Measurements from ENCODE around the gene IQSEC2. TPM values are rescaled to one million over a fixed set of nuclear protein-coding genes. Genes with fewer than 3 reads are reported as not detected.

Gene IQSEC2
- total RNA-seq, 1 experiment from 2014 or later: 20.7 TPM

DNA sequence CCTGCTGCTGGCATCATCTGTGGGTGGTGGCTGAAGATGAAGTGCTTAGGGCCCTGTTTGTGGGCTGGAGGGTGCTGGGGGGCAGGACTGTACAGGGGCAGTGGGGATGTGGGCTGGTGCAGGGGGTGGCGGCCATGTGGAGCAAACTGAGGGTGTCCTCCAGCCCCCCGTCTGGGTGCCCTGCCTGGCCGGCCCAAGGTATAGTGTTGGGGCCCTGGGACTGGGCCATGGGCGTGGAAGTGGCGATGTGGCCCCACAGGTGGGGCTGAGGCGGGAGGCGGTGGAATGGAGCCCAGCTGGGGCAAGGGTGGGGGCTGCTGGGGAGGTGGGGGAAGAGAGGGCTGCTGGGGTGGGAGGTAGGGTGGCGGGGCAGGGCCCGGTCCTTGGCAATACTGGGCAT lies 46.9 kb downstream of the IQSEC2 start:
- Histone ChIP-seq H3K4me2 (ENCODE audit: low read length) (no peak overlapping the region), H2AFZ (ENCODE audit: low read depth, low read length, poor library complexity, severe bottlenecking) (no peak overlapping the region), H3K9me3 (ENCODE audit: control insufficient read depth in 1 of 2, insufficient read depth in 1 of 2, low read depth in 1 of 2, low read length in 2 of 2) (no peaks in the 10 kb centered on the region), H3K4me3 (replicated peaks in 1 of 2; ENCODE audit: low read depth in 1 of 2, low read length in 2 of 2) (no peak overlapping the region), H3K27me3 (ENCODE audit: insufficient read depth, low read length) (no peaks in the 10 kb centered on the region), H3K9ac (ENCODE audit: low read length) (no peak overlapping the region), H3K36me3 (ENCODE audit: control insufficient read depth in 1 of 2, insufficient read depth in 2 of 2, low read length in 2 of 2) (no peaks in the 10 kb centered on the region), H3K9me2 (ENCODE audit: insufficient read depth) (no peaks in the 10 kb centered on the region), H3K27ac (ENCODE audit: low read depth, low read length) (no peak overlapping the region), H3K79me2 (ENCODE audit: insufficient read depth, low read length) (no peaks in the 10 kb centered on the region), H3K4me1 (ENCODE audit: control insufficient read depth in 1 of 2, insufficient read depth in 2 of 2, low read length in 2 of 2) (no peaks in the 10 kb centered on the region), H4K20me1 (ENCODE audit: insufficient read depth) (no peaks in the 10 kb centered on the region)
- ATAC-seq: no peak
- ChIA-PET POLR2A (no interaction called here), RAD21 (ENCODE audit: low non-redundant PET in 1 of 2, low total read pairs in 2 of 2, uncharacterized antibody in 2 of 2, unreplicated experiment in 2 of 2) (no interaction called here), CTCF (no interaction called here)
- intact Hi-C loops (cut with micrococcal nuclease): no loop called here
- no peak for DNase-seq (ENCODE audit: low read depth, low spot score)
- TF ChIP-seq EZH2 (IDR thresholded peaks at IDR 0.05) (no peak), POLR2AphosphoS5 (IDR thresholded peaks at IDR 0.05; ENCODE audit: low read depth, low read length) (no peak), FOSL1 (IDR thresholded peaks at IDR 0.05; ENCODE audit: low read depth) (no peak), EZH2phosphoT487 (IDR thresholded peaks at IDR 0.05; ENCODE audit: borderline replicate concordance) (no peak)
- TF ChIP-seq, protein P1, sequence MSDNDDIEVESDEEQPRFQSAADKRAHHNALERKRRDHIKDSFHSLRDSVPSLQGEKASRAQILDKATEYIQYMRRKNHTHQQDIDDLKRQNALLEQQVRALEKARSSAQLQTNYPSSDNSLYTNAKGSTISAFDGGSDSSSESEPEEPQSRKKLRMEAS (IDR thresholded peaks at IDR 0.05): no peak
- BruUV-seq (replicated peaks): no TSS peak

DNA sequence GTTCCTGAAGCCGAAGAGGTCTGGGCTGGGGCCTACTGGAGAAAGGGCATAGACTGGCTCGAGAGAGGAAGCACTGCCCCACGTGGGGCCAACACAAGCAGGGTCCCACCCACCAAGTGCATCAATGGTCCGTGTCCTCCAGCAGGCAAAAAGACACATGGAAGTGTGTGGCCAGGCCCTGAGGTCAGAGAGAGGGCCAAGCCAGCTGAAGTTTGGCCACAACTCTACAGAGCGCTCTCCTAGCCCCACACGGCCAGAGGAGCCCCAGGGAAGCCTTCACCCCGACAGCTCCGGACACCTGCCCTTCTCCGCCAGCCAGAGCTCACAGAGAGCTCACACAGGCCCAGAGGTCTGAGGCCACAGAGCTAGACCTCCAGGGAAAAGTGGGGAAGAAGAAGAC lies 47.8 kb downstream of the IQSEC2 start:
- Histone ChIP-seq H2AFZ (ENCODE audit: low read depth, low read length, poor library complexity, severe bottlenecking) (no peak overlapping the region), H3K9me3 (ENCODE audit: control insufficient read depth in 1 of 2, insufficient read depth in 1 of 2, low read depth in 1 of 2, low read length in 2 of 2) (no peaks in the 10 kb centered on the region), H3K4me1 (ENCODE audit: control insufficient read depth in 1 of 2, insufficient read depth in 2 of 2, low read length in 2 of 2) (no peaks in the 10 kb centered on the region), H3K27me3 (ENCODE audit: insufficient read depth, low read length) (no peaks in the 10 kb centered on the region), H3K79me2 (ENCODE audit: insufficient read depth, low read length) (no peaks in the 10 kb centered on the region), H3K36me3 (ENCODE audit: control insufficient read depth in 1 of 2, insufficient read depth in 2 of 2, low read length in 2 of 2) (no peaks in the 10 kb centered on the region), H3K27ac (ENCODE audit: low read depth, low read length) (no peak overlapping the region), H3K4me3 (replicated peaks in 1 of 2; ENCODE audit: low read depth in 1 of 2, low read length in 2 of 2) (no peak overlapping the region), H4K20me1 (ENCODE audit: insufficient read depth) (no peaks in the 10 kb centered on the region), H3K9ac (ENCODE audit: low read length) (no peak overlapping the region), H3K9me2 (ENCODE audit: insufficient read depth) (no peaks in the 10 kb centered on the region), H3K4me2 (ENCODE audit: low read length) (no peak overlapping the region)
- ChIA-PET CTCF (no interaction called here), RAD21 (ENCODE audit: low non-redundant PET in 1 of 2, low total read pairs in 2 of 2, uncharacterized antibody in 2 of 2, unreplicated experiment in 2 of 2) (no interaction called here), POLR2A (no interaction called here)
- ATAC-seq: no peak
- BruUV-seq (replicated peaks): TSS peak; percentile 44
- intact Hi-C loops (cut with micrococcal nuclease): no loop called here
- no peak for TF ChIP-seq EZH2phosphoT487 (IDR thresholded peaks at IDR 0.05; ENCODE audit: borderline replicate concordance)
- TF ChIP-seq SRF (IDR thresholded peaks at IDR 0.05; ENCODE audit: low read depth): no peak
- TF ChIP-seq, protein P2, sequence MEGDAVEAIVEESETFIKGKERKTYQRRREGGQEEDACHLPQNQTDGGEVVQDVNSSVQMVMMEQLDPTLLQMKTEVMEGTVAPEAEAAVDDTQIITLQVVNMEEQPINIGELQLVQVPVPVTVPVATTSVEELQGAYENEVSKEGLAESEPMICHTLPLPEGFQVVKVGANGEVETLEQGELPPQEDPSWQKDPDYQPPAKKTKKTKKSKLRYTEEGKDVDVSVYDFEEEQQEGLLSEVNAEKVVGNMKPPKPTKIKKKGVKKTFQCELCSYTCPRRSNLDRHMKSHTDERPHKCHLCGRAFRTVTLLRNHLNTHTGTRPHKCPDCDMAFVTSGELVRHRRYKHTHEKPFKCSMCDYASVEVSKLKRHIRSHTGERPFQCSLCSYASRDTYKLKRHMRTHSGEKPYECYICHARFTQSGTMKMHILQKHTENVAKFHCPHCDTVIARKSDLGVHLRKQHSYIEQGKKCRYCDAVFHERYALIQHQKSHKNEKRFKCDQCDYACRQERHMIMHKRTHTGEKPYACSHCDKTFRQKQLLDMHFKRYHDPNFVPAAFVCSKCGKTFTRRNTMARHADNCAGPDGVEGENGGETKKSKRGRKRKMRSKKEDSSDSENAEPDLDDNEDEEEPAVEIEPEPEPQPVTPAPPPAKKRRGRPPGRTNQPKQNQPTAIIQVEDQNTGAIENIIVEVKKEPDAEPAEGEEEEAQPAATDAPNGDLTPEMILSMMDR (IDR thresholded peaks at IDR 0.05 in 2 of 3, conservative IDR thresholded peaks at IDR 0.05 in 1 of 3; ENCODE audit: borderline replicate concordance in 1 of 3, insufficient read depth in 1 of 3, low read depth in 2 of 3, low read length in 2 of 3): no peak
- TF ChIP-seq, protein P3, sequence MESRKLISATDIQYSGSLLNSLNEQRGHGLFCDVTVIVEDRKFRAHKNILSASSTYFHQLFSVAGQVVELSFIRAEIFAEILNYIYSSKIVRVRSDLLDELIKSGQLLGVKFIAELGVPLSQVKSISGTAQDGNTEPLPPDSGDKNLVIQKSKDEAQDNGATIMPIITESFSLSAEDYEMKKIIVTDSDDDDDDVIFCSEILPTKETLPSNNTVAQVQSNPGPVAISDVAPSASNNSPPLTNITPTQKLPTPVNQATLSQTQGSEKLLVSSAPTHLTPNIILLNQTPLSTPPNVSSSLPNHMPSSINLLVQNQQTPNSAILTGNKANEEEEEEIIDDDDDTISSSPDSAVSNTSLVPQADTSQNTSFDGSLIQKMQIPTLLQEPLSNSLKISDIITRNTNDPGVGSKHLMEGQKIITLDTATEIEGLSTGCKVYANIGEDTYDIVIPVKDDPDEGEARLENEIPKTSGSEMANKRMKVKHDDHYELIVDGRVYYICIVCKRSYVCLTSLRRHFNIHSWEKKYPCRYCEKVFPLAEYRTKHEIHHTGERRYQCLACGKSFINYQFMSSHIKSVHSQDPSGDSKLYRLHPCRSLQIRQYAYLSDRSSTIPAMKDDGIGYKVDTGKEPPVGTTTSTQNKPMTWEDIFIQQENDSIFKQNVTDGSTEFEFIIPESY (IDR thresholded peaks at IDR 0.05; ENCODE audit: extremely low read depth, insufficient replicate concordance, low read length): no peak
- no peak for TF ChIP-seq SP1 (IDR thresholded peaks at IDR 0.05; ENCODE audit: low read depth)
- no peak for TF ChIP-seq EGR1 (IDR thresholded peaks at IDR 0.05; ENCODE audit: low read depth)
- no peak for TF ChIP-seq YY1 (IDR thresholded peaks at IDR 0.05; ENCODE audit: extremely low read depth, insufficient replicate concordance, low read depth, low read length)
- TF ChIP-seq FOSL1 (IDR thresholded peaks at IDR 0.05; ENCODE audit: low read depth): no peak
- no peak for DNase-seq (ENCODE audit: low read depth, low spot score)

All from HCT116 (cell line).